Measurements from ENCODE around the gene PCGF1. TPM values are rescaled to one million over a fixed set of nuclear protein-coding genes. Genes with fewer than 3 reads are reported as not detected.

Gene PCGF1
- total and polyA plus RNA-seq, 2 of the 13 experiments (the other 11 are each of a cell fraction or from before 2014, with no cell fraction given), result 20.4 to 22.6 TPM

DNA sequence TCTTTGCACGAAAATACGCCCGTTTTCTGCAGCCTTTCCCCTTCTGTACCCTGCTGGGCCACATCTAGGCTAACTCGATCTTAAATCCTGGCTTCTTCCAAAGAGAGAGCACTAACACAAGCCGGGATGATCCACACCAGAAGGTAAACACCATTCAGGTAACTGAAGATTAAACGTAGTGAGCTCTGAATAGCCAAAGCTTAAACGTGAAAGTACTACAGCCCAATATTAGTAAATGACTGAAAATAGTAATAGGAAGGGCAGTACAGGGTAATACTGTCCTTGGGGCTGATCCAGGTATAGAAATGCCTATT lies 34.6 kb downstream of the PCGF1 start:
- FAIRE-seq, result no peak
- 0 out of 2 replicates have a peak, but pooled peaks have one; percentile 43 for TF ChIP-seq NFIC (IDR thresholded peaks at IDR 0.05; ENCODE audit: low read length)
- no peak for TF ChIP-seq RAD51 (IDR thresholded peaks at IDR 0.05; ENCODE audit: borderline replicate concordance)
- TF ChIP-seq ZNF878 (CRISPR knock-in tag; IDR thresholded peaks at IDR 0.05), result no peak
- no peak for TF ChIP-seq ZNF816 (CRISPR knock-in tag; IDR thresholded peaks at IDR 0.05; ENCODE audit: borderline replicate concordance)
- TF ChIP-seq, protein P1, sequence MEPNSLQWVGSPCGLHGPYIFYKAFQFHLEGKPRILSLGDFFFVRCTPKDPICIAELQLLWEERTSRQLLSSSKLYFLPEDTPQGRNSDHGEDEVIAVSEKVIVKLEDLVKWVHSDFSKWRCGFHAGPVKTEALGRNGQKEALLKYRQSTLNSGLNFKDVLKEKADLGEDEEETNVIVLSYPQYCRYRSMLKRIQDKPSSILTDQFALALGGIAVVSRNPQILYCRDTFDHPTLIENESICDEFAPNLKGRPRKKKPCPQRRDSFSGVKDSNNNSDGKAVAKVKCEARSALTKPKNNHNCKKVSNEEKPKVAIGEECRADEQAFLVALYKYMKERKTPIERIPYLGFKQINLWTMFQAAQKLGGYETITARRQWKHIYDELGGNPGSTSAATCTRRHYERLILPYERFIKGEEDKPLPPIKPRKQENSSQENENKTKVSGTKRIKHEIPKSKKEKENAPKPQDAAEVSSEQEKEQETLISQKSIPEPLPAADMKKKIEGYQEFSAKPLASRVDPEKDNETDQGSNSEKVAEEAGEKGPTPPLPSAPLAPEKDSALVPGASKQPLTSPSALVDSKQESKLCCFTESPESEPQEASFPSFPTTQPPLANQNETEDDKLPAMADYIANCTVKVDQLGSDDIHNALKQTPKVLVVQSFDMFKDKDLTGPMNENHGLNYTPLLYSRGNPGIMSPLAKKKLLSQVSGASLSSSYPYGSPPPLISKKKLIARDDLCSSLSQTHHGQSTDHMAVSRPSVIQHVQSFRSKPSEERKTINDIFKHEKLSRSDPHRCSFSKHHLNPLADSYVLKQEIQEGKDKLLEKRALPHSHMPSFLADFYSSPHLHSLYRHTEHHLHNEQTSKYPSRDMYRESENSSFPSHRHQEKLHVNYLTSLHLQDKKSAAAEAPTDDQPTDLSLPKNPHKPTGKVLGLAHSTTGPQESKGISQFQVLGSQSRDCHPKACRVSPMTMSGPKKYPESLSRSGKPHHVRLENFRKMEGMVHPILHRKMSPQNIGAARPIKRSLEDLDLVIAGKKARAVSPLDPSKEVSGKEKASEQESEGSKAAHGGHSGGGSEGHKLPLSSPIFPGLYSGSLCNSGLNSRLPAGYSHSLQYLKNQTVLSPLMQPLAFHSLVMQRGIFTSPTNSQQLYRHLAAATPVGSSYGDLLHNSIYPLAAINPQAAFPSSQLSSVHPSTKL (CRISPR knock-in tag; IDR thresholded peaks at IDR 0.05), result no peak
- no peak for TF ChIP-seq ISX (CRISPR knock-in tag; conservative IDR thresholded peaks at IDR 0.05)
- TF ChIP-seq ZBTB3 (CRISPR knock-in tag; IDR thresholded peaks at IDR 0.05; ENCODE audit: borderline replicate concordance, low read depth), result no peak
- TF ChIP-seq, protein P2, sequence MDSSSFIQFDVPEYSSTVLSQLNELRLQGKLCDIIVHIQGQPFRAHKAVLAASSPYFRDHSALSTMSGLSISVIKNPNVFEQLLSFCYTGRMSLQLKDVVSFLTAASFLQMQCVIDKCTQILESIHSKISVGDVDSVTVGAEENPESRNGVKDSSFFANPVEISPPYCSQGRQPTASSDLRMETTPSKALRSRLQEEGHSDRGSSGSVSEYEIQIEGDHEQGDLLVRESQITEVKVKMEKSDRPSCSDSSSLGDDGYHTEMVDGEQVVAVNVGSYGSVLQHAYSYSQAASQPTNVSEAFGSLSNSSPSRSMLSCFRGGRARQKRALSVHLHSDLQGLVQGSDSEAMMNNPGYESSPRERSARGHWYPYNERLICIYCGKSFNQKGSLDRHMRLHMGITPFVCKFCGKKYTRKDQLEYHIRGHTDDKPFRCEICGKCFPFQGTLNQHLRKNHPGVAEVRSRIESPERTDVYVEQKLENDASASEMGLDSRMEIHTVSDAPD (CRISPR knock-in tag; IDR thresholded peaks at IDR 0.05), result 0 out of 2 replicates have a peak, but pooled peaks have one; percentile 9
- no peak for TF ChIP-seq SMAD9 (CRISPR knock-in tag; IDR thresholded peaks at IDR 0.05)
- TF ChIP-seq ZNF263 (CRISPR knock-in tag; IDR thresholded peaks at IDR 0.05), result peak; percentile 80
- no peak for TF ChIP-seq HDAC6 (IDR thresholded peaks at IDR 0.05; ENCODE audit: low read depth, low read length)
- TF ChIP-seq ZNF549 (CRISPR knock-in tag; IDR thresholded peaks at IDR 0.05), result 0 out of 2 replicates have a peak, but pooled peaks have one; percentile 3
- TF ChIP-seq NR2C2 (CRISPR knock-in tag; IDR thresholded peaks at IDR 0.05; ENCODE audit: borderline replicate concordance), result no peak
- TF ChIP-seq ARNT2 (CRISPR knock-in tag; IDR thresholded peaks at IDR 0.05; ENCODE audit: low read depth), result no peak
- TF ChIP-seq ZNF12 (CRISPR knock-in tag; IDR thresholded peaks at IDR 0.05), result 0 out of 2 replicates have a peak, but pooled peaks have one; percentile 18
- TF ChIP-seq ZNF224 (CRISPR knock-in tag; IDR thresholded peaks at IDR 0.05), result 0 out of 2 replicates have a peak, but pooled peaks have one; percentile 36
- no peak for TF ChIP-seq MXI1 (IDR thresholded peaks at IDR 0.05; ENCODE audit: borderline replicate concordance, low read depth, low read length)
- no peak for TF ChIP-seq ZNF629 (CRISPR knock-in tag; conservative IDR thresholded peaks at IDR 0.05)

More for the DNA sequence above, 34.6 kb downstream of the PCGF1 start:
- H3K27ac ChIP-seq (ENCODE audit: extremely low read length, insufficient read depth, low read length), result peak overlapping the region; percentile 83
- in situ Hi-C loops (cut with HindIII; ENCODE audit: extremely low pct_ligation_motif_present, low pct_unique_long_range_greater_than_20kb) (no loop called here), intact Hi-C loops (cut with micrococcal nuclease; ENCODE audit: unreplicated experiment) (loop anchor here (1.0 to 2.0 kb wide), 2 partner anchors 14 to 56 kb away; partner anchors contain the start of genes AUP1, HTRA2 and WBP1)
- peak overlapping the region; percentile 95 for H3K4me2 ChIP-seq (ENCODE audit: low read depth, low read length)
- peaks cover 52% of the 10 kb centered on the region for H3K4me1 ChIP-seq (ENCODE audit: insufficient read depth, low read length)
- TSS peak; percentile 90 for BruUV-seq (replicated peaks)
- H4K20me1 ChIP-seq (ENCODE audit: insufficient read depth, low read length), result no peaks in the 10 kb centered on the region
- H3K36me3 ChIP-seq (replicated peaks in 1 of 2; ENCODE audit: control insufficient read depth in 1 of 2, insufficient read depth in 2 of 2, low read length in 2 of 2), result peaks cover 7 to 20% of the 10 kb centered on the region in 2 experiments
- 3% methylated on average over 7 of the region's 7 CpGs for WGBS (ENCODE audit: low lambda C conversion rate)
- peak overlapping the region; percentile 86 for H3K9ac ChIP-seq (ENCODE audit: insufficient read depth, low read depth, low read length)
- peak overlapping the region; percentile 21 for H2AFZ ChIP-seq (ENCODE audit: low read length)
- peak; percentile 0; the same call in 1 of the 3 replicates for ATAC-seq
- peak overlapping the region; percentile 67 to 91 (median 83) for H3K4me3 ChIP-seq (replicated peaks in 1 of 3; ENCODE audit: insufficient read depth in 1 of 3, low read depth in 2 of 3, low read length in 3 of 3)
- CTCF ChIA-PET (ENCODE audit: low intra/inter-chr PET ratio, low total read pairs), result no interaction called here
- H3K9me3 ChIP-seq (ENCODE audit: low read length), result no peaks in the 10 kb centered on the region
- DNase-seq (ENCODE audit: low spot score), result no peak
- no peaks in the 10 kb centered on the region; a peak in 1 of 5 replicates for H3K27me3 ChIP-seq (ENCODE audit: control insufficient read depth in 1 of 2, insufficient read depth in 2 of 2, low read length in 2 of 2)
- H3K79me2 ChIP-seq (ENCODE audit: insufficient read depth, low read length), result peaks cover 7% of the 10 kb centered on the region
- POLR2A ChIA-PET, result interaction anchor here (0.8 to 20.6 kb wide), 15 partner anchors 9 to 274 kb away, joined by 3 to 795 read pairs (median 12); partner anchors contain the start of genes AUP1, CCDC142, DQX1 and HTRA2
